ENCODE results near the gene FOXF2.

The FOXF2 gene

GRCh38 chr6:1379017-1379787 is 10.2 kb upstream of the FOXF2 start:
- Histone ChIP-seq H3K4me1 (ENCODE audit: control insufficient read depth, low read depth, low read length) (no peaks in the 10 kb centered on the region), H2AK5ac (ENCODE audit: low read length) (no peak overlapping the region), H3K23ac (ENCODE audit: low read length) (no peak overlapping the region), H3K18ac (ENCODE audit: low read length) (no peak overlapping the region), H3K4me3 (ENCODE audit: low read length) (no peak overlapping the region), H3K9ac (ENCODE audit: low read length) (no peak overlapping the region), H2BK15ac (replicated peaks; ENCODE audit: low read depth) (no peak overlapping the region), H2BK5ac (ENCODE audit: low read length) (no peak overlapping the region), H3K4me2 (ENCODE audit: low read length) (no peak overlapping the region), H3K56ac (ENCODE audit: low read length) (no peak overlapping the region), H3K36me3 (ENCODE audit: control insufficient read depth, insufficient read depth, low read length) (no peaks in the 10 kb centered on the region), H3K79me1 (ENCODE audit: low read length) (no peaks in the 10 kb centered on the region), H4K8ac (ENCODE audit: low read depth, low read length) (no peak overlapping the region), H2BK120ac (ENCODE audit: low read depth, low read length) (no peak overlapping the region), H3K27me3 (ENCODE audit: insufficient read depth, low read length, poor library complexity) (peaks cover 59% of the 10 kb centered on the region), H3K79me2 (ENCODE audit: control insufficient read depth, insufficient read depth, low read length) (no peaks in the 10 kb centered on the region), H3K27ac (ENCODE audit: low read depth, low read length) (no peak overlapping the region), H3K4ac (ENCODE audit: low read depth, low read length) (no peak overlapping the region), H4K5ac (ENCODE audit: low read length) (no peak overlapping the region)
- no peak for DNase-seq
- WGBS (ENCODE audit: extremely low coverage, insufficient coverage, low lambda C conversion rate) = no CpG with 5 or more reads among the region's 60 CpGs

GRCh38 chr6:1379788-1380147 is 9.6 kb upstream of the FOXF2 start:
- H3K4me2 ChIP-seq (ENCODE audit: low read length) = no peak overlapping the region
- H3K4me1 ChIP-seq (ENCODE audit: control insufficient read depth, low read depth, low read length) = no peaks in the 10 kb centered on the region
- H3K4ac ChIP-seq (ENCODE audit: low read depth, low read length) = no peak overlapping the region
- no peak overlapping the region for H3K23ac ChIP-seq (ENCODE audit: low read length)
- H4K5ac ChIP-seq (ENCODE audit: low read length) = no peak overlapping the region
- H4K8ac ChIP-seq (ENCODE audit: low read depth, low read length) = no peak overlapping the region
- no peaks in the 10 kb centered on the region for H3K79me2 ChIP-seq (ENCODE audit: control insufficient read depth, insufficient read depth, low read length)
- H3K27me3 ChIP-seq (ENCODE audit: insufficient read depth, low read length, poor library complexity) = peaks cover 64% of the 10 kb centered on the region
- no peak overlapping the region for H3K4me3 ChIP-seq (ENCODE audit: low read length)
- no peak overlapping the region for H3K27ac ChIP-seq (ENCODE audit: low read depth, low read length)
- no peak overlapping the region for H2BK15ac ChIP-seq (replicated peaks; ENCODE audit: low read depth)
- H2BK120ac ChIP-seq (ENCODE audit: low read depth, low read length) = no peak overlapping the region
- DNase-seq = no peak
- no peak overlapping the region for H2BK5ac ChIP-seq (ENCODE audit: low read length)
- no peaks in the 10 kb centered on the region for H3K36me3 ChIP-seq (ENCODE audit: control insufficient read depth, insufficient read depth, low read length)
- H3K79me1 ChIP-seq (ENCODE audit: low read length) = no peaks in the 10 kb centered on the region
- no peak overlapping the region for H3K56ac ChIP-seq (ENCODE audit: low read length)
- H3K9ac ChIP-seq (ENCODE audit: low read length) = no peak overlapping the region
- no peak overlapping the region for H3K18ac ChIP-seq (ENCODE audit: low read length)
- WGBS (ENCODE audit: extremely low coverage, insufficient coverage, low lambda C conversion rate) = no CpG with 5 or more reads among the region's 6 CpGs
- H2AK5ac ChIP-seq (ENCODE audit: low read length) = no peak overlapping the region

GRCh38 chr6:1380625-1381427 is 8.6 kb upstream of the FOXF2 start:
- Histone ChIP-seq H4K8ac (ENCODE audit: low read depth, low read length) (no peak overlapping the region), H3K18ac (ENCODE audit: low read length) (no peak overlapping the region)
- WGBS (ENCODE audit: extremely low coverage, insufficient coverage, low lambda C conversion rate) = no CpG with 5 or more reads among the region's 20 CpGs

GRCh38 chr6:1381481-1382330 is 7.7 kb upstream of the FOXF2 start:
- H2BK5ac ChIP-seq (ENCODE audit: low read length) = no peak overlapping the region
- H3K4me3 ChIP-seq (ENCODE audit: low read length) = no peak overlapping the region
- DNase-seq = peak; percentile 67
- H4K8ac ChIP-seq (ENCODE audit: low read depth, low read length) = no peak overlapping the region
- H3K27ac ChIP-seq (ENCODE audit: low read depth, low read length) = no peak overlapping the region
- no CpG with 5 or more reads among the region's 87 CpGs for WGBS (ENCODE audit: extremely low coverage, insufficient coverage, low lambda C conversion rate)
- H3K27me3 ChIP-seq (ENCODE audit: insufficient read depth, low read length, poor library complexity) = peaks cover 80% of the 10 kb centered on the region
- H3K4me1 ChIP-seq (ENCODE audit: control insufficient read depth, low read depth, low read length) = no peaks in the 10 kb centered on the region
- H4K5ac ChIP-seq (ENCODE audit: low read length) = no peak overlapping the region
- H3K23ac ChIP-seq (ENCODE audit: low read length) = no peak overlapping the region
- peak overlapping the region; percentile 71 for H3K4me2 ChIP-seq (ENCODE audit: low read length)
- H2AK5ac ChIP-seq (ENCODE audit: low read length) = no peak overlapping the region
- H3K56ac ChIP-seq (ENCODE audit: low read length) = peak overlapping the region; percentile 42
- H2BK120ac ChIP-seq (ENCODE audit: low read depth, low read length) = no peak overlapping the region
- H3K9ac ChIP-seq (ENCODE audit: low read length) = peak overlapping the region; percentile 32
- H3K4ac ChIP-seq (ENCODE audit: low read depth, low read length) = no peak overlapping the region
- no peaks in the 10 kb centered on the region for H3K36me3 ChIP-seq (ENCODE audit: control insufficient read depth, insufficient read depth, low read length)
- no peak overlapping the region for H2BK15ac ChIP-seq (replicated peaks; ENCODE audit: low read depth)
- H3K79me1 ChIP-seq (ENCODE audit: low read length) = no peaks in the 10 kb centered on the region
- H3K79me2 ChIP-seq (ENCODE audit: control insufficient read depth, insufficient read depth, low read length) = no peaks in the 10 kb centered on the region
- no peak overlapping the region for H3K18ac ChIP-seq (ENCODE audit: low read length)

More at GRCh38 chr6:1380625-1381427, 8.6 kb upstream of the FOXF2 start:
- Histone ChIP-seq H3K4me3 (ENCODE audit: low read length) (no peak overlapping the region), H3K56ac (ENCODE audit: low read length) (no peak overlapping the region), H2AK5ac (ENCODE audit: low read length) (no peak overlapping the region), H3K4me2 (ENCODE audit: low read length) (no peak overlapping the region), H3K9ac (ENCODE audit: low read length) (no peak overlapping the region), H3K27me3 (ENCODE audit: insufficient read depth, low read length, poor library complexity) (peaks cover 74% of the 10 kb centered on the region), H3K27ac (ENCODE audit: low read depth, low read length) (no peak overlapping the region), H3K79me2 (ENCODE audit: control insufficient read depth, insufficient read depth, low read length) (no peaks in the 10 kb centered on the region), H3K36me3 (ENCODE audit: control insufficient read depth, insufficient read depth, low read length) (no peaks in the 10 kb centered on the region), H4K5ac (ENCODE audit: low read length) (no peak overlapping the region), H3K79me1 (ENCODE audit: low read length) (no peaks in the 10 kb centered on the region), H3K23ac (ENCODE audit: low read length) (no peak overlapping the region), H2BK5ac (ENCODE audit: low read length) (no peak overlapping the region), H2BK120ac (ENCODE audit: low read depth, low read length) (no peak overlapping the region), H3K4ac (ENCODE audit: low read depth, low read length) (no peak overlapping the region), H3K4me1 (ENCODE audit: control insufficient read depth, low read depth, low read length) (no peaks in the 10 kb centered on the region), H2BK15ac (replicated peaks; ENCODE audit: low read depth) (no peak overlapping the region)
- DNase-seq = no peak

GRCh38 chr6:1382331-1382882 is 7.0 kb upstream of the FOXF2 start:
- Histone ChIP-seq H4K8ac (ENCODE audit: low read depth, low read length) (no peak overlapping the region), H2BK120ac (ENCODE audit: low read depth, low read length) (no peak overlapping the region), H3K79me2 (ENCODE audit: control insufficient read depth, insufficient read depth, low read length) (no peaks in the 10 kb centered on the region), H2AK5ac (ENCODE audit: low read length) (no peak overlapping the region), H3K4ac (ENCODE audit: low read depth, low read length) (no peak overlapping the region), H2BK15ac (replicated peaks; ENCODE audit: low read depth) (no peak overlapping the region), H3K27ac (ENCODE audit: low read depth, low read length) (no peak overlapping the region), H3K4me3 (ENCODE audit: low read length) (no peak overlapping the region), H4K5ac (ENCODE audit: low read length) (no peak overlapping the region), H3K79me1 (ENCODE audit: low read length) (no peaks in the 10 kb centered on the region), H3K18ac (ENCODE audit: low read length) (no peak overlapping the region), H3K4me2 (ENCODE audit: low read length) (peak overlapping the region; percentile 72), H3K23ac (ENCODE audit: low read length) (no peak overlapping the region), H2BK5ac (ENCODE audit: low read length) (no peak overlapping the region), H3K27me3 (ENCODE audit: insufficient read depth, low read length, poor library complexity) (peaks cover 79% of the 10 kb centered on the region), H3K4me1 (ENCODE audit: control insufficient read depth, low read depth, low read length) (no peaks in the 10 kb centered on the region), H3K56ac (ENCODE audit: low read length) (no peak overlapping the region), H3K36me3 (ENCODE audit: control insufficient read depth, insufficient read depth, low read length) (no peaks in the 10 kb centered on the region), H3K9ac (ENCODE audit: low read length) (peak overlapping the region; percentile 32)
- DNase-seq = peak; percentile 69
- no CpG with 5 or more reads among the region's 35 CpGs for WGBS (ENCODE audit: extremely low coverage, insufficient coverage, low lambda C conversion rate)
